GM21423 (cell line): Measurements from ENCODE around the gene LPCAT2.

Experiments
- ATAC-seq: cut with Tn5 transposase; IDR thresholded peaks from one replicate; pipeline ENCODE4 v1.9.1; 2021; ENCODE audit warnings: mild to moderate bottlenecking, moderate library complexity; ENCODE audit not compliant: unreplicated experiment

LPCAT2 gene

GRCh38 chr16:55480228-55480655 is 28.6 kb upstream of the LPCAT2 start:
- no peak for ATAC-seq

GRCh38 chr16:55481023-55481422 is 27.8 kb upstream of the LPCAT2 start:
- ATAC-seq = no peak

- no peak for ATAC-seq
Observed at GRCh38 chr16:55482056-55482455, 26.8 kb upstream of the LPCAT2 start.

DNA sequence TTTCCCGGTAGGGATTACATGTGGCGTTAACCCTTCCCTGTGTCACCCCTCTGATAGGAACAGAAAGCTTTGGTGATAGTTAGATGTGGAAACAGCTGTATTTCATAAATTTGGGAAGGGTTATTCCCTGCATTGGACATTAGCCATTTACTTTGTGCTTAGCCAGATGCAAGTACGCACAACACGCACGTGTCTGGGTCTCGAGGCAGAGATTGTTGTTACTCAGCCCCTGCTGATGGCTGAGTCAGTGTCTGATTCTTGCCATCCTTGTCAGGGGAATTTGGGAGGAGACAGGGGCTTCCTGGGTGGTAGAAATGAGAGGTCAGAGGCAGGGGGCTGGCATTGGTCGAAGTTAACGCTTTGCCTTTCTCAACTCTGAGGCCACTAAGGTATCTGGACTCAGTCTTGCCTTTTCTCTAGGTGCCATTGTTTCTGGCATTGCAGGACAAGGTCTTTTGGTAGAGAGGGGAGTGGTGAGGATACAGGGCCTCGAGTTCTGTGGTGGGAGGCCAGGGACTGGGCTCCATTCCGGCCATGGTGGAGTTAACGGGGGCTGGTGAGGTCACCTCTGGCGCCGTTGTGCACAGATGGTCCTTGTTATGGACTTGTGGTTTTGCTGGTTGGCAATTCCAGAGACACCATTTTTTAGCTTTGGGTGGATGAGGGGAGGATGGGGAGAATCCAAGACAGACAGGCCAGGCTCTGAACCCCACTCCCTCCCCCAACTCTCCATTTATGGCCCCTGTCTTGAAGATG is 21.6 kb upstream of the LPCAT2 start:
- ATAC-seq = no peak

GRCh38 chr16:55488306-55488705 is 20.6 kb upstream of the LPCAT2 start:
- no peak for ATAC-seq

GRCh38 chr16:55489119-55489955 is 19.5 kb upstream of the LPCAT2 start:
- ATAC-seq = no peak

GRCh38 chr16:55489956-55490265 is 19.0 kb upstream of the LPCAT2 start:
- no peak for ATAC-seq

- no peak for ATAC-seq
Observed at GRCh38 chr16:55490301-55490700, 18.6 kb upstream of the LPCAT2 start.

DNA sequence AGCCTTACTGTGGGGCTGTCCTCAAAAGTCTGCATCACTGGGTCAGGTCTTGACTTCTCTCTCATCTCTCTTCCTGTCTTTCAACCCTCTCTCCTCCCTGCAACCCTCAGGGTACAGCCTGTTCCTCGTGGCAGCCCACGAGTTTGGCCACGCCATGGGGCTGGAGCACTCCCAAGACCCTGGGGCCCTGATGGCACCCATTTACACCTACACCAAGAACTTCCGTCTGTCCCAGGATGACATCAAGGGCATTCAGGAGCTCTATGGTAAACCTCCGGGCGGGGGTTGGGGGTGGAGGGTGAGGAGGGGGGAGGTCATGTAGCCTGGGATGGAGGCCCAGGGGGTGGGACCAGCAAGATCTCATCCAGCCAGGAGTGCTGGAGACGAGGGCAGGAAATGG is 17.2 kb upstream of the LPCAT2 start:
- ATAC-seq = no peak

DNA sequence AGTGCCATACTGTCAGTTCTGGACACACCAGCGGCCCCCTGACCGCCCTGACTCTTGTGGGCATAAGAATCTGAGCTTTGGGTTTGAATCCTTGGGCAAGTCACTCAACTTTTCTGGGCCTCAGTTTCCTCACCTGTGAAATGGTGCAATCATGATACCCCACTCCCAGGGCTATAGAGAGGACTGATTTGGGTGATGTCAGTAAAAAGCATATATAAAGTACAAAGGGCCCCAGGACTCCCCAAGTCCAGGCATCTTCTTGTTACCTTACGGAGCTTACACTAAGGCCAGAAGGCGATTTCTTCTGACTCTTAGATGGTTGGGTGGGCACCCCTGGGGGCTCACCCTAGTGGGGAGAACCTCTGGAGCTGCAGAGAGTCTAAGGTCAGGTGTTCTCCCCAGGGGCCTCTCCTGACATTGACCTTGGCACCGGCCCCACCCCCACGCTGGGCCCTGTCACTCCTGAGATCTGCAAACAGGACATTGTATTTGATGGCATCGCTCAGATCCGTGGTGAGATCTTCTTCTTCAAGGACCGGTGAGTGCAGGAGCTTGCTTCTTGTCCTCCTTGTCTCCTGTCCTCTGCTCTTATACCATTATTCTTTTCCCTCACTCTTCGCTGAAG is 16.0 kb upstream of the LPCAT2 start:
- no peak for ATAC-seq

GRCh38 chr16:55494994-55495421 is 13.9 kb upstream of the LPCAT2 start:
- ATAC-seq = no peak

GRCh38 chr16:55495616-55496289 is 13.1 kb upstream of the LPCAT2 start:
- no peak for ATAC-seq

DNA sequence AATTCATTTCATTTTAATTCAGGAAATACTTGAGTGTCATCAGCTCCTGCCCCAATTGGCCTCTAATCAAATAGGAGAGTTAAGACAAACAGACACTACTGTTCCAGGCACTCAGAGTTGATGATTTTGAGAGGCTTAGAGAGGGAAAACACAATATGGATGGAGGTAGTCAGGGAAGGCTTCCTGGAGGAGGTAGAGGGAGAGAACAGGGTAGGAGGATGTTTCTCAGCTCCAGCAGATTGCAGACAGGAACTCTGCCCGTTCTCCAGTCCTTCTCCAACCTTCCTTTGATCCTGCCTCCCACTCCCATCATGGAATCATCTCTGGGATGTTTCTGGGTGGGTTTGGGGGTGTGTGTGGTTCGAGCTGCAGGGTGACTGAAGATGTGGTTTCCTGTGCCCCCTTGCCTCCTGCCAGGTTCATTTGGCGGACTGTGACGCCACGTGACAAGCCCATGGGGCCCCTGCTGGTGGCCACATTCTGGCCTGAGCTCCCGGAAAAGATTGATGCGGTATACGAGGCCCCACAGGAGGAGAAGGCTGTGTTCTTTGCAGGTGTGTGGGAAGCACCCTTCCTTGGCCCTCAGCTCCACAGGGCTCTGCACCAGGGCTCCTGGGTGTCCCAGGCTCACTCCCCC is 12.2 kb upstream of the LPCAT2 start:
- no peak for ATAC-seq

- no peak for ATAC-seq
Observed at GRCh38 chr16:55497558-55497957, 11.3 kb upstream of the LPCAT2 start.

DNA sequence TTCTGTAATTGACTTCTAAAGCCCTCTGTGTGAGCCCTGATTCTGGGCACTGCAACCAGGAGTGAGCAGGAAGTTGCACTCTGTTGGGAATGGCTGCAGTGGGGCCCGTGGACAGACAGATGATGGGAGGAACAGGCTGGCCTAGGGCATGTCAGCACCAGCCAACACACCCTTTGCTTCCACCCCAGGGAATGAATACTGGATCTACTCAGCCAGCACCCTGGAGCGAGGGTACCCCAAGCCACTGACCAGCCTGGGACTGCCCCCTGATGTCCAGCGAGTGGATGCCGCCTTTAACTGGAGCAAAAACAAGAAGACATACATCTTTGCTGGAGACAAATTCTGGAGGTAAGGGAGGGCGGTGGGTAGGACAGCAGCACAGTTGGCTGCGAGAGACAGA is 10.8 kb upstream of the LPCAT2 start:
- no peak for ATAC-seq

DNA sequence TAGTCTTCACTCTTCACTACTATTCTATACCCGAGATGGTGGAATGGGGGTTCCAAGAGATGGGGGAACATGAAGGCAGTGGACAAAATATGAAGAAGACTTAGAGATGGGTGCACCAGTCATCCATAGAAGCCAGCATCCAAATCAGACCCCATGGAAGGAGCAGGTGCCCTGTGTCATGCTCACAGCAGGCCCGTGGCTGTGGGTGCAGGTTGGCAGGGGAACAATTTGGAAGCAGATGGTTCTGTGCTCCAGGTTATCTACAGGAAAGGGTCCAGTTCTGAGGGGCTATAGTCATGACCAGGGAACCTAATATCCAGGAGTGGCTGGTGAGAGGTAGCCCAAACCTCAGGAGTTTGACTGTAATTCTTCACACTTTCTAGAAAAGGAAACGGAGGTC is 9.6 kb upstream of the LPCAT2 start:
- ATAC-seq = no peak

- ATAC-seq = no peak
Observed at GRCh38 chr16:55499951-55500529, 8.8 kb upstream of the LPCAT2 start.

- no peak for ATAC-seq
Observed at GRCh38 chr16:55500530-55501011, 8.3 kb upstream of the LPCAT2 start.

DNA sequence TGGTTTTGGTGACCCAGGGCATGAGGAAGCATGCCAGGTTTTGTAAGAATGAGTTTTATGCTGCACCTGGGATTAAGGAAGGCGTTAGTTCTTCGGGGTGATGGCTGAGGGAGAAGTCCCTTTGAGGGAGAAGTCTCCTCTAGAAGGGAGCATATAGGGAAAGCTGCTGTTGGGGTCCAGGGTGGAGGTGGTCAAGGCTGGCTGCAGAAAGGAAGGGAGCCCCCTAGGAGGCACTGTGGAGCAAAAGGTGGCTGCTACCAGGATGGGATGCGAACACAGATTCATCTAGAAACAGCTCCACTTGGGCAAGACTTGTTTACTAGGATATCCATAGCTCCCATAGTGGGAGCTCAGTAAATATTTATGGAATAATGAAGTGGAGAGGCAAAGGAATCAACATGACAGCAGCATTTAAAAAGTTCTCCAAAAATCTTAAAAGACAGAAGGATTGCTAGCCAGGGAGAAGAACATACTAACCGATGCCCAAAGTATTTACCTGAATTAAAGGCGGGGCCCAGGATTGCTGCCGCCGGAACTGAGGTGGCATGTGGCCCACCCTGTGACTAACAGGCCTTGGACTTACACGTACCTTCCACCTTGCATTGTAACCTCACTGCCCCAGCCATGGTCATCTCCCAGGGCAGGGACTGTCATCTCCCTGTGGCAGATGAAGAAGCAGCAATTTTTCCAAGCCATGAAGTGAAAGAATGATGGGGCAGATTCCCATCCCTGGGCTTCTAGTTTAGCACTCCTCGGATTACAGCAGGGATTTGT is 7.1 kb upstream of the LPCAT2 start:
- ATAC-seq = no peak
